ENCODE measurements around the gene FOXP1. TPM values are rescaled to one million over a fixed set of nuclear protein-coding genes. Genes with fewer than 3 reads are reported as not detected.

Gene FOXP1
- total RNA-seq, 1 donor from 2014 or later: 107 TPM

DNA sequence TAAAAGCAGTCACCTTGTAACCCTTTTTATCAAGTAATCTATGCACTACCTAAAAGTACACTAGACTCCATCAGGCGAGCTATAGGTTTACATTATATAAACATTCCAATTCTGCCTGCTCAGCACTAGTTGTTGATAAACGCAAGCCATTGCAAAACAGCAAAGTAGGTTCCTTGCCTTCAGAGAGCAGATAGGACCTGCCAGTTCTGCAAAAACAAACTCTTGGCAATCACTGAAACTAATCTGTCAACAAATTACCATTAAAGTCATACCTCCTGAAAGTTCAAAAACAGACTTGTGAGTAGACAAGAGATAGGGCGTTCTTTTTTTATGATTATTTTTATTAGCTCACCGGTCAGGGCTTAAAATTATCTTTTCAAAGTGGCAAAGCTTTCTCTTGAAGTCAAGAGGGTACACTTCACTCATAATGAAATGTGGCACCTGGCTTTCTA lies 392.5 kb downstream of the FOXP1 start:
- Histone ChIP-seq H3K27ac (ENCODE audit: low read depth, low read length) (no peak overlapping the region), H3K4me3 (ENCODE audit: insufficient read depth, low read depth, low read length) (no peak overlapping the region), H3K9me3 (ENCODE audit: insufficient read depth, low read depth, low read length) (no peaks in the 10 kb centered on the region), H3K79me2 (ENCODE audit: insufficient read depth, low read length) (peaks cover 7% of the 10 kb centered on the region), H3K4me1 (ENCODE audit: insufficient read depth, low read length) (peaks cover 24% of the 10 kb centered on the region), H3K4me2 (ENCODE audit: low read length) (no peak overlapping the region), H3K9ac (ENCODE audit: low read length) (no peak overlapping the region), H4K20me1 (ENCODE audit: insufficient read depth, low read length) (no peaks in the 10 kb centered on the region), H2AFZ (ENCODE audit: low read depth, low read length) (no peak overlapping the region), H3K36me3 (ENCODE audit: insufficient read depth, low read length) (no peaks in the 10 kb centered on the region), H3K27me3 (ENCODE audit: insufficient read depth, low read length) (no peaks in the 10 kb centered on the region)
- H3K4me1 Mint-ChIP-seq (ENCODE audit: low read depth, unreplicated experiment): peaks cover 30% of the 10 kb centered on the region
- TF ChIP-seq EZH2 (IDR thresholded peaks at IDR 0.05; ENCODE audit: insufficient read depth, low read length) (no peak), CTCF (IDR thresholded peaks at IDR 0.05; ENCODE audit: insufficient read depth, low read depth, low read length) (no peak)
- H3K9me3 Mint-ChIP-seq (ENCODE audit: unreplicated experiment): no peaks in the 10 kb centered on the region
- FAIRE-seq (no peak), DNase-seq (ENCODE audit: low read depth) (no peak)
- H3K27ac Mint-ChIP-seq (ENCODE audit: unreplicated experiment): no peak overlapping the region
- H3K36me3 Mint-ChIP-seq (ENCODE audit: low read depth, unreplicated experiment): peaks cover 17% of the 10 kb centered on the region
- H3K4me3 Mint-ChIP-seq (ENCODE audit: unreplicated experiment): no peak overlapping the region
- no peaks in the 10 kb centered on the region for H3K27me3 Mint-ChIP-seq (ENCODE audit: low read depth, unreplicated experiment)

- peak overlapping the region; percentile 6 for H3K27ac ChIP-seq (ENCODE audit: low read depth, low read length)
- H3K27me3 Mint-ChIP-seq (ENCODE audit: low read depth, unreplicated experiment): no peaks in the 10 kb centered on the region
These were observed 394.0 kb downstream of the FOXP1 start for GRCh38 chr3:71189480-71189879.

More at GRCh38 chr3:71189480-71189879, 394.0 kb downstream of the FOXP1 start:
- Mint-ChIP-seq H3K27ac (ENCODE audit: unreplicated experiment) (no peak overlapping the region), H3K9me3 (ENCODE audit: unreplicated experiment) (no peaks in the 10 kb centered on the region), H3K36me3 (ENCODE audit: low read depth, unreplicated experiment) (peaks cover 19% of the 10 kb centered on the region), H3K4me3 (ENCODE audit: unreplicated experiment) (no peak overlapping the region), H3K4me1 (ENCODE audit: low read depth, unreplicated experiment) (peaks cover 32% of the 10 kb centered on the region)
- Histone ChIP-seq H3K27me3 (ENCODE audit: insufficient read depth, low read length) (no peaks in the 10 kb centered on the region), H3K4me3 (ENCODE audit: insufficient read depth, low read depth, low read length) (no peak overlapping the region), H3K36me3 (ENCODE audit: insufficient read depth, low read length) (no peaks in the 10 kb centered on the region), H4K20me1 (ENCODE audit: insufficient read depth, low read length) (no peaks in the 10 kb centered on the region), H3K4me1 (ENCODE audit: insufficient read depth, low read length) (peaks cover 20% of the 10 kb centered on the region), H2AFZ (ENCODE audit: low read depth, low read length) (no peak overlapping the region), H3K9ac (ENCODE audit: low read length) (no peak overlapping the region), H3K4me2 (ENCODE audit: low read length) (no peak overlapping the region), H3K9me3 (ENCODE audit: insufficient read depth, low read depth, low read length) (no peaks in the 10 kb centered on the region), H3K79me2 (ENCODE audit: insufficient read depth, low read length) (peaks cover 7% of the 10 kb centered on the region)
- peak; percentile 66 for DNase-seq (ENCODE audit: low read depth)
- no peak for TF ChIP-seq CTCF (IDR thresholded peaks at IDR 0.05; ENCODE audit: insufficient read depth, low read depth, low read length)
- no peak for TF ChIP-seq EZH2 (IDR thresholded peaks at IDR 0.05; ENCODE audit: insufficient read depth, low read length)
- peak; percentile 70 for FAIRE-seq

Data from astrocyte (in vitro differentiated cells and primary cell).